ENCODE results near the gene TARM1.
"Not testable (repeated sequence)": the region's sequence is repeated elsewhere in the genome, so short reads cannot be mapped to it uniquely, and the experiment has no call there.

Gene TARM1

GRCh38 chr19:54099903-54100255, 18.7 kb upstream of the TARM1 start:
- DNase-seq (ENCODE audit: low spot score) = not testable (repeated sequence)

DNA sequence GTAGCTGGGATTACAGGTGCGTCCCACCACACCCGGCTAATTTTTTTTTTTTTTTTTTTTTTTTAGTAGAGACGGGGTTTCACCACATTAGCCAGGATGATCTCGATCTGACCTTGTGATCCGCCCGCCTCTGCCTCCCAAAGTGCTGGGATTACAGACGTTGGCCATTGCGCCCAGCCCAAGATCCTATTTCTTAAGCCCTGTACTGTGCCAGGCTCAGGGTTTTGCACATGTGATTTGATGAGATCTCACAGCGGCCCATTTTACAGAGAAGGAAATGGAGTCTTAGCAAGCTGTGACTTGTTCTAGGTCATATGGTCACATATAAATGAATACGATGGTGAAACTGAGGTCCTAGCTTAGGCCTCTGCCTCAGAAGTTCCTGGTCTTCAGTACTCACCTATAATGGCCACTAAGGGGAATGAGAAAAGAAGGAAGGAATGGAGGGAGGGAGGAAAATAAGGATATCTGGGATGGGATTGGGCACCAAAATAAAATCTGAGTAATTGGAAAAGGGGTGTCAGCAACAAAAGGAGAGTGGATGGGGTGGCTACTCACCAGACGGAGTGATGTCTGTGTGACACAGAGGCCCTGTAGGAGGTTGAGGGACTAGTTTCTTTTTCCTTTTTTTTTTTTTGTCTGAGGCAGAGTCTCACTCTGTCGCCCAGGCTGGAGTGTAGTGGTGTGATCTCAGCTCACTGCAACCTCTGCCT, 18.2 kb upstream of the TARM1 start:
- no peak for DNase-seq (ENCODE audit: low spot score)

GRCh38 chr19:54096617-54097106, 15.5 kb upstream of the TARM1 start:
- DNase-seq (ENCODE audit: low spot score) = no peak

GRCh38 chr19:54095859-54096616, 14.9 kb upstream of the TARM1 start:
- DNase-seq (ENCODE audit: low spot score) = peak; percentile 73

- no peak for DNase-seq (ENCODE audit: low spot score)
Observed at GRCh38 chr19:54095136-54095858, 14.1 kb upstream of the TARM1 start.

- no peak for DNase-seq (ENCODE audit: low spot score)
Observed at GRCh38 chr19:54094426-54095000, 13.3 kb upstream of the TARM1 start.

- no peak for DNase-seq (ENCODE audit: low spot score)
Observed at GRCh38 chr19:54084410-54084809, 3.2 kb upstream of the TARM1 start.

DNA sequence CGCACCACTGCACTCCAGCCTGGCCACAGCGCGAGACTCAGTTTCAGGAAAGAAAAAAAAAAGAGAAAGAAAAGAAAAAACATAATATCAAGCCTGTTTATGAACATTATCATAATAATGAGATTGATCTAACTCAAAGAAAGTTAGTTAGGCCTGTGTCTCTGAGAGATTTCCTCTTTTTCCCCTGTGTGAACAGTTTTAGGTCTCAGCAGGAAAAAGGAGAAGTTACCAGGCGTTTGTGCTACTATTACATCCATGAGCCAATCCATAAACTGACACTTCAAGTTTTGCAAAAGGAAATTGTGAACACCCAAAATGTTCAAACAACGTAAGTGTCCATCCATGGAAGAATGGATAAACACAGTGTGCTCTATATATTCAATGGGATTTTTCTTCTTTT, 3.8 kb downstream of the TARM1 start:
- no peak for DNase-seq (ENCODE audit: low spot score)

DNA sequence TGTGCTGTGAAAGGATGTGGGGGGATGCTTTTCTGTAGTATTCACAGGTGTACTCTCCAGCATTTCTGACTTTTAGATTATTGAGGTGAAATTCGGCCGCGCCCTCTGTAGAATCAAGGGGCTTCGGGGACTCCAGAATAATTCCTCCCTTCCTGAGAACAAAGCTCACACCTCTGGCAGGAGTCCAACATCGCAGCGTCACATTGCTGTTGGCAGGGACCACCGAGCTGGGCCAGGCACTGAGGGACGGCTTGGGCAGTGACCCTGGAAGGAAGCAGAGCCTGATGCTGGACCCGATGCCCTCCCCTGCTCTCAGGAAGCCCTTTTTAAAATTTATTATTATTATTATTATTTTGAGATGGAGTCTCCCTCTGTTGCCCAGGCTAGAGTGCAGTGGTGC, 6.3 kb downstream of the TARM1 start:
- no peak for DNase-seq (ENCODE audit: low spot score)

DNA sequence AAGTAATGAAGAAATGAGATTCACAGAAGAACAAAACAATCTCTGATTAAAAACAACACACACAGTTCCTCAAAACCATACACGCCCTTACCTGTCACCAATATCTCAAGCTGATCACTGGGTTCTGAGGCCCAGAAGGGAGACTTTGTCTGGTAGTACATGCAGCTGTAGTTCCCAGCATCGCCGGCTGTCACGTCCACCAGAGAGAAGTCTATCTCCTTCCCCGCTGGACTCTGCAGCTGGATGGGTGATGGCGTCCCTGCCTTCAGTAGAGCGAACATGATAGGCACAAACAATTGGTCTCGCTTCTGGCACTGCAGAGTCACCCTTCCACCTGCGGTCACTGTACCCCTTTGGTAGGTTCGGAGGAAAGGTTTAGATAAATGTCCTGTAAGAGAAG, 7.3 kb downstream of the TARM1 start:
- DNase-seq (ENCODE audit: low spot score) = no peak

- no peak for DNase-seq (ENCODE audit: low spot score)
Observed at GRCh38 chr19:54069470-54069869, 11.7 kb downstream of the TARM1 start.

GRCh38 chr19:54063350-54064116, 17.6 kb downstream of the TARM1 start, which contains the start of gene VSTM1:
VSTM1 (minus strand) TSS chr19:54063897; CDS start chr19:54063777, 120 bp downstream.
- no peak for DNase-seq (ENCODE audit: low spot score)

- no peak for DNase-seq (ENCODE audit: low spot score)
Observed at GRCh38 chr19:54062643-54063042, 18.5 kb downstream of the TARM1 start.

DNA sequence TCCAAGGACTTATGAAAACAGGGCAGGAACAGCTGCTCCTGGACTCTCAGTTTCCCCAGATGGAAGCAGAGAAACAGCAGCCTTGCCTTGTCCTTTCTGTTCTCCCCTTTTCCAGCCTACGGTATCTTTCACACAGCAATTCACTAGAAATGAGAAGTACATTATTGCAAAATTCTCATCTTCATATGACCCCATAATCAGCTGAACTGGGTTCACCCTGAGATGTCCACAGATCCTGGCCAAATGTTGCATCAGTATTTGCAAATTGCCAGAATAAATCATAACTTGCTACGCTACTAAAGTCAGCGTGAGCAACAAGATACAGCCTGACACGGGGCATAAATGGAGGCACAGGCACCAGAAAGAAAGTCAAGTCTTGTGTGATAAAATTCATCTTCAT, 33.5 kb downstream of the TARM1 start:
- DNase-seq (ENCODE audit: low spot score) = no peak

GRCh38 chr19:54045771-54046170, 35.4 kb downstream of the TARM1 start:
- no peak for DNase-seq (ENCODE audit: low spot score)

GRCh38 chr19:54042989-54043388, 38.2 kb downstream of the TARM1 start:
- DNase-seq (ENCODE audit: low spot score) = no peak

DNA sequence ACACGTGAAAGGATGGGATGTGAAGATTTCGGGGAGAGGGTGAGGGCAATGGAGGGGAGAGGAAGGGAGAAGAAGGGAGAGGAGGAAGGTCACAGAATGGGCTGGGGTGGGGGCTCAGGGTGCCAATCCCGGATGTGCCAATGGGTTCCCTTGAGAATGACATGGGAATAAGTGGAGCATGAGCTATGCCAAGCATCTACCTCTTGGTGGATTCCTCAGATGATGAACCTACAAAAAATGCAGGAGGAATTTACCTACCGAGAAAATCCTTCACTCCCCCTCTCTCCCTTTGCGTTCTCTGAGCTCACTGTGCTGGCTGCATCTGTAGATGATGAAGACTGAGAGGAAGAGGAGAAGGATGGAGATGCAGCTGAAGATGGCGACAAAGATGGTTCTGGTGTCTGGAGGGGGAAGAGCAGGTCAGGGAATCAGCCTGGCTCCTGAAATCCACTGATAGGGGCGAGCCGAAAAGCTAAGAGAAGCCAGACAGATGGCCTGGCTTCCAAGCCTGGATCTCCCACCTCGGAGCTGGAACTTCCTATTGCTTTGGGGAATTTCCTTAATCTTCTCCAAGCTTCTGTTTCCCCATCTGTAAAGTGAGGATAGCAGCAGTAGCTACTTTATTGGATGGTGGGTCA, 39.1 kb downstream of the TARM1 start:
- no peak for DNase-seq (ENCODE audit: low spot score)

DNA sequence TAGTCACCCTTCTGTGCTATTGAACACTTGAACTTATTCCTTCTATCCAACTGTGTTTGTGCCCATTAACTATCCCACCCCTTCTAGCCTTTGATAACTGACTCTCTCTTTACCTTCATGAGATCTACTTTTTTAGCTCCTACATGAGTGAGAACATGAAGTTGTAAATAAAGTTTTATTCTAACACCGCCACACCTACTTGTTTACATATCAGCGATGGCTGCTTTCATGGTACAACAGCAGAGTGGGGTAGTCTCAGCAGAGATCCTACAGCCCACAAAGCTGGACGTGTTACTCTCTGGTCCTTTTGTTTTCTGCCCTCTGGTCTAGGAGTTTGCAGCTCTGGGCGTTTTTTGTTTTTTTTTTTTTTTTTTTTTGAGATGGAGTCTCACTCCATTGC, 41.2 kb downstream of the TARM1 start:
- DNase-seq (ENCODE audit: low spot score) = no peak

- not testable (repeated sequence) for DNase-seq (ENCODE audit: low spot score)
Observed at GRCh38 chr19:54036542-54036941, 44.6 kb downstream of the TARM1 start.

GRCh38 chr19:54035215-54036178, 45.7 kb downstream of the TARM1 start:
- DNase-seq (ENCODE audit: low spot score) = no peak

Measured in ecto neural progenitor cell (in vitro differentiated cells).